H1 (cell line): ENCODE results near the gene ZBTB45. TPM values are rescaled to one million over a fixed set of nuclear protein-coding genes. Genes with fewer than 3 reads are reported as not detected.

ENCODE experiments used
- CTCF ChIA-PET: fragments of 300-600 bp; sonication (Branson Sonifier 250); formaldehyde crosslinking; loops from one replicate; lab custom pipeline; 2021; ENCODE audit not compliant: partially characterized antibody; lab: Charles Lee
- POLR2A ChIA-PET: fragments of 300-600 bp; sonication (Branson Sonifier 250); formaldehyde crosslinking; loops from one replicate; lab custom pipeline; 2021; ENCODE audit warnings: inconsistent platforms; ENCODE audit not compliant: partially characterized antibody; lab: Charles Lee
- DNase-seq, 2 experiments: peaks; one replicate each; pipeline versions ENCODE4 v3.0.0 to v3.0.0-alpha.2; 2010 to 2022; ENCODE audit warnings: low spot score in 2 of 2, low read depth in 1 of 2, mixed read lengths in 1 of 2
- FAIRE-seq: peaks from 2 replicates; lab custom pipeline; 2011; peaks lifted over from hg19 to GRCh38; lab: Jason Lieb, UNC
- H2AFZ ChIP-seq: 2 replicates; pipeline ENCODE4 v1.8.1; 2012; ENCODE audit warnings: low read length, inconsistent platforms
- H2AK5ac ChIP-seq: 2 replicates; pipeline ENCODE4 v1.6.1; 2013; ENCODE audit warnings: low read depth, low read length
- H2BK120ac ChIP-seq: replicated peaks from 2 replicates; pipeline ENCODE3; 2013; ENCODE audit warnings: low read depth, low read length, inconsistent platforms
- H2BK12ac ChIP-seq: 2 replicates; pipeline ENCODE4 v1.6.1; 2013; ENCODE audit warnings: low read depth, low read length
- H2BK15ac ChIP-seq: 2 replicates; pipeline ENCODE4 v1.6.1; 2013; ENCODE audit warnings: low read length
- H2BK20ac ChIP-seq: 2 replicates; pipeline ENCODE4 v1.6.1; 2013; ENCODE audit warnings: low read length
- H2BK5ac ChIP-seq: 2 replicates; pipeline ENCODE4 v1.6.1; 2013; ENCODE audit warnings: low read depth, low read length
- H3K14ac ChIP-seq: 2 replicates; pipeline ENCODE4 v1.6.1; 2013; ENCODE audit warnings: inconsistent platforms; ENCODE audit not compliant: insufficient read length
- H3K18ac ChIP-seq: 2 replicates; pipeline ENCODE4 v1.6.1; 2013; ENCODE audit warnings: low read length; ENCODE audit errors: extremely low read depth
- H3K23ac ChIP-seq: 2 replicates; pipeline ENCODE4 v1.6.1; 2013; ENCODE audit warnings: inconsistent platforms; ENCODE audit not compliant: insufficient read length
- H3K23me2 ChIP-seq: 2 replicates; pipeline ENCODE4 v1.6.1; 2013; ENCODE audit warnings: low read depth, low read length
- H3K27ac ChIP-seq: 2 replicates; pipeline ENCODE4 v1.6.1; 2011; ENCODE audit warnings: low read depth, low read length, inconsistent platforms
- H3K27me3 ChIP-seq, 4 experiments: replicated peaks in 1 of 4; 1 replicate in 1 of 4; 2 replicates in 3 of 4; pipeline versions ENCODE4 v1.6.1 to v1.8.1; 2011 to 2013; ENCODE audit warnings: low read length in 3 of 4, mild to moderate bottlenecking in 3 of 4, inconsistent platforms in 2 of 4, mixed read lengths in 2 of 4, moderate library complexity in 1 of 4; ENCODE audit not compliant: control insufficient read depth in 3 of 4, insufficient read depth in 3 of 4; ENCODE audit errors: extremely low read depth in 1 of 4
- H3K36me3 ChIP-seq, 4 experiments: 2 replicates each; pipeline versions ENCODE4 v1.6.1 to v1.8.1; 2011 to 2013; ENCODE audit warnings: mild to moderate bottlenecking in 4 of 4, low read length in 3 of 4, moderate library complexity in 2 of 4, control low read depth in 1 of 4, inconsistent platforms in 1 of 4; ENCODE audit not compliant: insufficient read depth in 4 of 4, control insufficient read depth in 2 of 4
- H3K4ac ChIP-seq: replicated peaks from 2 replicates; pipeline ENCODE3; 2013; ENCODE audit warnings: low read length, low read depth, mixed read lengths, inconsistent platforms; ENCODE audit not compliant: insufficient read length
- H3K4me1 ChIP-seq, 4 experiments: replicated peaks in 1 of 4; 1 replicate in 1 of 4; 2 replicates in 3 of 4; pipeline versions ENCODE4 v1.6.1 to v1.8.1; 2011 to 2013; ENCODE audit warnings: low read length in 3 of 4, inconsistent platforms in 2 of 4, mixed read lengths in 1 of 4; ENCODE audit not compliant: insufficient read depth in 4 of 4, control insufficient read depth in 3 of 4
- H3K4me2 ChIP-seq, 2 experiments: 2 replicates each; pipeline versions ENCODE4 v1.6.1 to v1.8.1; 2011 to 2013; ENCODE audit warnings: low read depth in 2 of 2, low read length in 2 of 2, control low read depth in 1 of 2, inconsistent platforms in 1 of 2, mild to moderate bottlenecking in 1 of 2; ENCODE audit not compliant: insufficient read depth in 1 of 2
- H3K4me3 ChIP-seq, 4 experiments: fragments of 200-600, 300-600 bp in 1 of 4; sonication (generic), shearing (Covaris generic), sonication (Bioruptor Twin) in 1 of 4; 2 replicates each; pipeline versions ENCODE4 v1.5.1 to v1.8.1; 2011 to 2016; ENCODE audit warnings: low read length in 4 of 4, low read depth in 3 of 4, control low read depth in 2 of 4, inconsistent platforms in 2 of 4, mild to moderate bottlenecking in 2 of 4, mixed read lengths in 1 of 4, moderate library complexity in 1 of 4; ENCODE audit not compliant: insufficient read depth in 2 of 4; ENCODE audit errors: extremely low read depth in 1 of 4
- H3K56ac ChIP-seq: replicated peaks from 2 replicates; pipeline ENCODE3; 2013; ENCODE audit warnings: low read depth, mild to moderate bottlenecking, mixed read lengths, low read length, inconsistent platforms; ENCODE audit not compliant: insufficient read length
- H3K79me1 ChIP-seq: 2 replicates; pipeline ENCODE4 v1.6.1; 2013; ENCODE audit warnings: low read depth, low read length, control low read depth
- H3K79me2 ChIP-seq, 2 experiments: 2 replicates each; pipeline versions ENCODE4 v1.6.1 to v1.8.1; 2012 to 2013; ENCODE audit warnings: low read length in 2 of 2, mild to moderate bottlenecking in 2 of 2, inconsistent platforms in 1 of 2; ENCODE audit not compliant: insufficient read depth in 2 of 2, control insufficient read depth in 1 of 2
- H3K9ac ChIP-seq, 4 experiments: replicated peaks in 1 of 4; 1 replicate in 1 of 4; 2 replicates in 3 of 4; pipeline versions ENCODE4 v1.6.1 to v1.8.1; 2011 to 2013; ENCODE audit warnings: low read depth in 3 of 4, low read length in 3 of 4, control low read depth in 2 of 4, mild to moderate bottlenecking in 2 of 4, moderate library complexity in 2 of 4, inconsistent platforms in 1 of 4; ENCODE audit errors: extremely low read depth in 1 of 4
- H3K9me3 ChIP-seq, 2 experiments: 2 replicates each; pipeline versions ENCODE4 v1.6.1 to v1.8.1; 2012 to 2013; ENCODE audit warnings: mild to moderate bottlenecking in 2 of 2, moderate library complexity in 2 of 2, control low read depth in 1 of 2, inconsistent platforms in 1 of 2, low read depth in 1 of 2, low read length in 1 of 2, mixed read lengths in 1 of 2; ENCODE audit not compliant: insufficient read depth in 2 of 2
- H4K20me1 ChIP-seq, 2 experiments: replicated peaks in 1 of 2; 2 replicates each; pipeline versions ENCODE3 to v1.8.1; 2011 to 2013; ENCODE audit warnings: inconsistent platforms in 2 of 2, low read length in 2 of 2, mild to moderate bottlenecking in 1 of 2; ENCODE audit not compliant: insufficient read depth in 2 of 2, control insufficient read depth in 1 of 2
- H4K5ac ChIP-seq: 2 replicates; pipeline ENCODE4 v1.6.1; 2013; ENCODE audit warnings: low read length, low read depth, mixed read lengths, inconsistent platforms; ENCODE audit not compliant: insufficient read length
- H4K8ac ChIP-seq: 2 replicates; pipeline ENCODE4 v1.8.0; 2013; ENCODE audit warnings: mild to moderate bottlenecking, moderate library complexity, low read length, inconsistent platforms; ENCODE audit not compliant: insufficient read depth; ENCODE audit errors: extremely low read depth
- H4K91ac ChIP-seq: replicated peaks from 2 replicates; pipeline ENCODE3; 2013; ENCODE audit warnings: low read length, mixed read lengths, inconsistent platforms; ENCODE audit not compliant: insufficient read length
- CBX8 ChIP-seq: fragments of 300-800, 300-1000 bp; sonication (generic); IDR thresholded peaks from 2 replicates; pipeline ENCODE4 v1.7.1; 2016; ENCODE audit warnings: low read depth, low read length, borderline replicate concordance
- EGR1 ChIP-seq: IDR thresholded peaks from 2 replicates; pipeline ENCODE4 v1.6.1; 2011; ENCODE audit warnings: low read depth, low read length, borderline replicate concordance
- EP300 ChIP-seq, 2 experiments: IDR thresholded peaks; 1 replicate in 1 of 2; 2 replicates in 1 of 2; pipeline ENCODE4 v1.6.1; 2011 to 2012; ENCODE audit warnings: low read depth in 2 of 2, low read length in 2 of 2, mild to moderate bottlenecking in 2 of 2, borderline replicate concordance in 1 of 2, inconsistent platforms in 1 of 2, moderate library complexity in 1 of 2
- NANOG ChIP-seq: IDR thresholded peaks from 2 replicates; pipeline ENCODE4 v1.6.1; 2011; ENCODE audit warnings: low read length, low read depth, mild to moderate bottlenecking, inconsistent platforms; ENCODE audit not compliant: insufficient read depth, poor library complexity, severe bottlenecking
- RAD21 ChIP-seq, 2 experiments: IDR thresholded peaks in 1 of 2; conservative IDR thresholded peaks in 1 of 2; 2 replicates each; pipeline ENCODE4 v1.6.1; 2011; ENCODE audit warnings: low read depth in 2 of 2, low read length in 2 of 2, improper control_type of control experiment in 1 of 2, inconsistent platforms in 1 of 2, mild to moderate bottlenecking in 1 of 2, moderate library complexity in 1 of 2
- SIRT6 ChIP-seq: IDR thresholded peaks from one replicate; pipeline ENCODE4 v1.7.1; 2012; ENCODE audit warnings: low read length, inconsistent platforms
- SIX5 ChIP-seq: IDR thresholded peaks from 2 replicates; pipeline ENCODE4 v1.6.1; 2011; ENCODE audit warnings: mild to moderate bottlenecking, low read depth, low read length
- polyA plus RNA-seq, 7 experiments: library from polyadenylated mRNA; depleted of rRNA in 3 of 7; stranded (reverse) in 5 of 7; unstranded in 2 of 7; fragments of >200 nt in 5 of 7; fragments of 200-250 nt in 2 of 7; gene quantifications; 1 replicate in 5 of 7; 2 replicates in 1 of 7; 4 replicates in 1 of 7; pipeline versions ENCODE4 v1.2.1 to v1.2.3, GENCODE V29; 2011 to 2013; ENCODE audit warnings: missing spikeins in 2 of 7, mixed read lengths in 2 of 7
- total RNA-seq: library from RNA; stranded (reverse); fragmentation: NEBNext Ultra II Directional; extraction: Animal tissue kit (Norgen Biotek cat#: 25700); gene quantifications from 2 replicates; pipeline ENCODE4 v1.2.1, GENCODE V29; 2021
- TF ChIP-seq, protein P1 (sequence below): IDR thresholded peaks from 2 replicates; pipeline ENCODE4 v1.6.1; 2011; ENCODE audit warnings: low read depth, mild to moderate bottlenecking, low read length; ENCODE audit not compliant: insufficient read depth

Gene ZBTB45
- total and polyA plus RNA-seq, 2 of the 8 experiments (the other 6 are each of a cell fraction or from before 2014, with no cell fraction given) = 16.9 to 17.2 TPM

GRCh38 chr19:58473775-58474174 lies 45.8 kb downstream of the ZBTB45 start:
- Histone ChIP-seq H4K5ac (no peak overlapping the region), H4K20me1 (peaks cover 6 to 7% of the 10 kb centered on the region in 2 experiments), H3K79me2 (no peaks in the 10 kb centered on the region), H3K27me3 (peaks cover 0 to 3% (median 0%) of the 10 kb centered on the region in 4 experiments; a peak in 3 of 7 replicates), H4K91ac (no peak overlapping the region), H3K4me1 (peaks cover 0 to 6% (median 5%) of the 10 kb centered on the region in 4 experiments; a peak in 6 of 7 replicates), H3K4ac (no peak overlapping the region), H3K23ac (no peak overlapping the region), H2BK12ac (no peak overlapping the region; the same call in 1 of the 2 replicates), H3K18ac (no peak overlapping the region), H3K14ac (no peak overlapping the region), H3K4me2 (no peak overlapping the region), H3K23me2 (peaks cover 14% of the 10 kb centered on the region), H3K36me3 (peaks cover 2 to 7% (median 4%) of the 10 kb centered on the region in 4 experiments; a peak in 5 of 8 replicates), H3K27ac (no peak overlapping the region), H2AFZ (no peak overlapping the region), H3K9me3 (no peaks in the 10 kb centered on the region), H4K8ac (no peak overlapping the region; the same call in 1 of the 2 replicates), H3K4me3 (no peak overlapping the region), H2BK20ac (no peak overlapping the region), H2BK5ac (no peak overlapping the region), H2AK5ac (no peak overlapping the region), H2BK15ac (no peak overlapping the region), H3K79me1 (no peaks in the 10 kb centered on the region), H2BK120ac (no peak overlapping the region), H3K56ac (no peak overlapping the region), H3K9ac (no peak overlapping the region)
- ChIA-PET CTCF (interaction anchor here (1.6 kb wide), 1 partner anchor 107 kb away, joined by 4 read pairs; no protein-coding TSS in a partner anchor), POLR2A (interaction anchor here (0.9 to 1.1 kb wide), 3 partner anchors 16 to 70 kb away, joined by 3 to 4 read pairs (median 4); partner anchors contain the start of gene TRIM28)
- no peak for FAIRE-seq
- no peak for DNase-seq
- TF ChIP-seq EP300 (IDR thresholded peaks at IDR 0.05; ENCODE audit: borderline replicate concordance in 1 of 2, low read depth in 2 of 2, low read length in 2 of 2) (no peak), SIX5 (no peak), RAD21 (IDR thresholded peaks at IDR 0.05 in 1 of 2, conservative IDR thresholded peaks at IDR 0.05 in 1 of 2; ENCODE audit: low read depth in 2 of 2, low read length in 2 of 2) (no peak), CBX8 (no peak), NANOG (no peak), SIRT6 (no peak), EGR1 (no peak)
- TF ChIP-seq, protein P1, sequence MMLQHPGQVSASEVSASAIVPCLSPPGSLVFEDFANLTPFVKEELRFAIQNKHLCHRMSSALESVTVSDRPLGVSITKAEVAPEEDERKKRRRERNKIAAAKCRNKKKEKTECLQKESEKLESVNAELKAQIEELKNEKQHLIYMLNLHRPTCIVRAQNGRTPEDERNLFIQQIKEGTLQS = no peak
